Activated naive CD4-positive, alpha-beta T cell treated with anti-CD3 and anti-CD28 coated beads, Interleukin-2, amount 50 U/mL, for 24 hours (primary cell): ENCODE data around the gene SZT2.

Source experiments
- H3K27ac Mint-ChIP-seq: one replicate; pipeline ENCODE4 v1.8.0; 2021; ENCODE audit warnings: mild to moderate bottlenecking, mixed read lengths
- H3K27me3 Mint-ChIP-seq: one replicate; pipeline ENCODE4 v1.8.0; 2021; ENCODE audit warnings: mixed read lengths
- H3K36me3 Mint-ChIP-seq: one replicate; pipeline ENCODE4 v1.8.0; 2021; ENCODE audit warnings: mixed read lengths
- H3K4me1 Mint-ChIP-seq: one replicate; pipeline ENCODE4 v1.8.0; 2021; ENCODE audit warnings: mixed read lengths
- H3K4me3 Mint-ChIP-seq: one replicate; pipeline ENCODE4 v1.8.0; 2021; ENCODE audit warnings: mild to moderate bottlenecking, mixed read lengths
- H3K9me3 Mint-ChIP-seq: one replicate; pipeline ENCODE4 v1.8.0; 2021; ENCODE audit warnings: mixed read lengths

Gene SZT2

DNA sequence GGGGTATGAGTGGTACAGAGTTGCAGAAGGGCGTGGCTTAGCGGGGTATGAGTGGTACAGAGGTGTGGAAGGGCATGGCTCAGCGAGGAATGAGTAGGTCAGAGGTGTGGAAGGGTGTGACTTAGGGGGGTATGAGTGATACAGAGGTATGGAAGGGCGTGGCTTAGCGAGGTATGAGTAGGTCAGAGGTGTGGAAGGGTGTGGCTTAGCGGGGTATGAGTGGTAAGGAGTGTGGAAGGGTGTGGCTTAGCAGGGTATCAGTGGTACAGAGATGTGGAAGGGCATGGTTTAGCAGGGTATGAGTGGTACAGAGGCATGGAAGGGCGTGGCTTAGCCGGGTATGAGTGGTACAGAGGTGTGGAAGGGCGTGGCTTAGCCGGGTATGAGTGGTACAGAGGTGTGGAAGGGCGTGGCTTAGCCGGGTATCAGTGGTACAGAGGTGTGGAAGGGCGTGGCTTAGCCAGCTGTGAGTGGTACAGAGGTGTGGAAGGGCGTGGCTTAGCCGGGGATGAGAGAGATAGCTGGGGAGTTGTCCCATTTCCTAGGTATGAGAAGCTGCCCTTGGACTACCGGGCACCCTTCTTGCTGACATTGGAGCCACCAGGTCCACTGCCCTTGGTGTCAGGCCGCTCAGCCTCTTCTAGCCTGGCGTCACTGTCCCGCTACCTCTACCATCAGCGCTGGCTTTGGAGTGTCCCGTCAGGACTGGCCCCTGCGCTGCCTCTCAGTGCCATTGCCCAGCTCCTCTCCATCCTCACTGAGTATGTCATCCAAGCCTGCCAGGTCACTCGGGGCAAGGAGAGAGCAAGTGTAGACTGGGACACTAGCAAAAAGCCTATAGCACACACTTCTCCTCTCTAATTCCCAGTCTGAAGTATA, 34.2 kb downstream of the SZT2 start:
- Mint-ChIP-seq H3K4me3 (no peak overlapping the region), H3K27me3 (no peaks in the 10 kb centered on the region), H3K9me3 (no peaks in the 10 kb centered on the region), H3K27ac (peak overlapping the region; percentile 19), H3K36me3 (peaks cover 11% of the 10 kb centered on the region), H3K4me1 (peaks cover 6% of the 10 kb centered on the region)

DNA sequence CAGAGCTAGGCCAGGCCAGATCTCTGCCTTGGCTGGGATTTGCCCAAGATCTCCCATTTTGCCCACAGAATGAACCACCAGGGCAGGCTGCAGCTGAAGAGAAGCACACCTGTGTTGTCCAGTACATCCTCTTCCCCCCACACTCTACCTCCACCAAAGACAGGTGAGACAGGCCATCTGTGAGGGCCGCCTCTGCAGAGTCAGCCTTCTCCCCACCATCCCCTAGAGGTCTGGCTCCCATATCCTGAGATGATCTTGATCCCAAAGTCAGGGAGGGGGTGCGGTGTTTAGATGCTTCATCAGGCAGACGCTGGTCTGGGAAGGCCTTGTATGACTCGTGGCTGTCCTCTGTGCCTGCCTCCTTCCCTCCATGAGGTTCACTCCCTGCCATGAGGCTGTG, 35.3 kb downstream of the SZT2 start:
- Mint-ChIP-seq H3K9me3 (no peaks in the 10 kb centered on the region), H3K27me3 (no peaks in the 10 kb centered on the region), H3K36me3 (peaks cover 11% of the 10 kb centered on the region), H3K4me3 (no peak overlapping the region), H3K27ac (no peak overlapping the region), H3K4me1 (peaks cover 6% of the 10 kb centered on the region)

DNA sequence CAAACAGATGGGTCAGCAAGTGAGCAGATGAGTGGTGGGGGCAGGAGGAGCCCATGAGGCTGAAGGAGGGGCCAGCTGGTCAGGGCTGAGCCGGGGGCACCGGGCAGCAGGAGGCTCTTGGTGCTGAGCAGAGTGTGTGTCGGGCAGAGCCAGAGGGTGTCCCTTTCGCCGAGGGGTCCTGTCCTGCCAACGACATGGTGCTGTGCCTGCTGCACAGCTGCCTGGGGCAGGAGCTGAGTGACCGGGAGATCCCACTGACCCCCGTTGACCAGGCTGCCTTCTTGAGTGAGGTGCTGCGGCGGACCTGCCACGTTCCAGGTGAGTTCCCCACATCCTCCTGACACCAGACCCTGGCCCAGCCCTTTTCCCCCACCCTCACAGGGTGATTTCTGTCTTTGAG, 36.5 kb downstream of the SZT2 start:
- Mint-ChIP-seq H3K4me1 (peaks cover 6% of the 10 kb centered on the region), H3K27ac (no peak overlapping the region), H3K4me3 (no peak overlapping the region), H3K9me3 (no peaks in the 10 kb centered on the region), H3K27me3 (no peaks in the 10 kb centered on the region), H3K36me3 (peaks cover 9% of the 10 kb centered on the region)

DNA sequence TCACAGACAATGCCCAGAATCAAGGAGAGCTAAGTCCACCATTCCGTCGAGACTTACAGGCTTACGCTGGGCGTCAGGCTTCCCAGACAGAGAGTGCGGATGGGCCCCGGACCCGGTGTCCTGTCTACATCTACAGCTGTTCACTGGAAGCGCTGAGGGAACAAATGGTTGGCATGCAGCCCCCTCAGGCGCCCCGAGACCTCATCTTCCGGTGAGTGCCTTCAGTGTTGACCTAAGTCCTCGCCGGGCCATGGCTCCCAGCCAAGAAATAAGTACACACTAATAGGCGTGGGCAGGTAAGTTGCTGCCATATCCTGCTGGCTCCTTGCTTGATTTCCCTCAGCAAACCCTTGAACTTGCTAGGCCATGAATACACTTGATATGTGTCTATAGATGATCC, 37.8 kb downstream of the SZT2 start:
- no peak overlapping the region for H3K27ac Mint-ChIP-seq
- H3K4me3 Mint-ChIP-seq = no peak overlapping the region
- peaks cover 9% of the 10 kb centered on the region for H3K36me3 Mint-ChIP-seq
- H3K9me3 Mint-ChIP-seq = no peaks in the 10 kb centered on the region
- H3K27me3 Mint-ChIP-seq = no peaks in the 10 kb centered on the region
- peaks cover 6% of the 10 kb centered on the region for H3K4me1 Mint-ChIP-seq

DNA sequence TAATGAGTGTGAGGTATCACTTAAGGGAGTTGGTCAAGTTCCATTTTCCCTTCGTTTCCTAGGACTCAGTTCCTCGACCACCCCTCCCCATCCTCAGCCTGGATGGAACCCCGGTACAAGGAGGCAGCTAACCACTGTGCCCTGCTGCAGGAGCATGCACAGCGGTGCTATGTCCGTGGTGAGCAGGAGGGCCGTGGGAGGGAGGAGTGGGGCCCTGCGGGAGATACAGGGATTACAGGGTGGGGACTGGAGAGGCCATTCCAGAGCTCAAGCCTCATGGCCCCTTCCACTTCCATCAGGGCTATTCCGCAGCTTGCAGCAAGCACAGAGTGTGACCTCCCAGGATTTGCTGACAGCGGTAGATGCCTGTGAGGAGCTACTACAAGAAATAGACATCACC, 38.2 kb downstream of the SZT2 start:
- Mint-ChIP-seq H3K4me1 (peaks cover 6% of the 10 kb centered on the region), H3K9me3 (no peaks in the 10 kb centered on the region), H3K27ac (no peak overlapping the region), H3K4me3 (no peak overlapping the region), H3K27me3 (no peaks in the 10 kb centered on the region), H3K36me3 (peaks cover 9% of the 10 kb centered on the region)

DNA sequence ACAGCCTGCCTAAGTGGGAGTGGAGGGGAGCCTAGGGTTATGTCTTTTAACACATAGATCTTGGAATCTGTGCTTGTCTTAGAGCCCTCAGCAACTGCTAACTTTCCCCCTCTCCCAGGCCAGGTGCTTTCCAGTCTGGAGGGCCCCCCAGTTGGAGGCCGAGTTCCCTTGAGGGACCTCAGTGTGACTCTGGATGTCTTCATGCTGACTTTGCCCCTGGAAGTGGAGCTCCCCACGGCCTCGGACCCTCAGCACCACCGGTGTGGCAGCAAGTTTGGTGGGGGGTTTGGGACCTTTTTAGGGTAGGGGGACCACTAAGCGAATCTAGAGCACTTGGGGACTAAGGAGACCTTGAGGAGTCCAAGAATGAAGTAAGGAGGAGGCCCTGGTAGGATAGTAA, 41.1 kb downstream of the SZT2 start:
- H3K4me3 Mint-ChIP-seq = no peak overlapping the region
- H3K27ac Mint-ChIP-seq = no peak overlapping the region
- H3K36me3 Mint-ChIP-seq = peaks cover 8% of the 10 kb centered on the region
- no peaks in the 10 kb centered on the region for H3K4me1 Mint-ChIP-seq
- no peaks in the 10 kb centered on the region for H3K9me3 Mint-ChIP-seq
- no peaks in the 10 kb centered on the region for H3K27me3 Mint-ChIP-seq

DNA sequence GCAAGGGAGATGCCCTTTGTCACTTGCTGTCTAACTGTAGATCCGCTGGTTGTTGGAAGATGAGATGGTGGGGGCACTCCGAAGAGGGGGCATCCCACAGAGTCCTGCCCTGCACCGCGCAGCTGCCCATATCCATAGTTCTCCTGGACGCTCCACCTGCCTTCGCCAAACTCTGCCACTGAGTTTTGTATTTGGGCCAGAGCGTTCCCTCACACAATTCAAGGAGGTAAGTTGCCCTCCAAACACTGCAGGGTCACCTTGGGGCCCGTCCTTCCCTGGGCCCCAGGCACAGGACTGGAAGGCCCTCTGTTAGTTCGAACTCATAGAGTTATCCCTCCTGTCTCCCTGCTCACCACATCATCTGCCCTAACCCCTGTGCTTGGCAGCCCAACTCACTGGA, 42.0 kb downstream of the SZT2 start:
- Mint-ChIP-seq H3K27ac (no peak overlapping the region), H3K36me3 (peaks cover 7% of the 10 kb centered on the region), H3K27me3 (no peaks in the 10 kb centered on the region), H3K4me1 (no peaks in the 10 kb centered on the region), H3K4me3 (no peak overlapping the region), H3K9me3 (no peaks in the 10 kb centered on the region)

DNA sequence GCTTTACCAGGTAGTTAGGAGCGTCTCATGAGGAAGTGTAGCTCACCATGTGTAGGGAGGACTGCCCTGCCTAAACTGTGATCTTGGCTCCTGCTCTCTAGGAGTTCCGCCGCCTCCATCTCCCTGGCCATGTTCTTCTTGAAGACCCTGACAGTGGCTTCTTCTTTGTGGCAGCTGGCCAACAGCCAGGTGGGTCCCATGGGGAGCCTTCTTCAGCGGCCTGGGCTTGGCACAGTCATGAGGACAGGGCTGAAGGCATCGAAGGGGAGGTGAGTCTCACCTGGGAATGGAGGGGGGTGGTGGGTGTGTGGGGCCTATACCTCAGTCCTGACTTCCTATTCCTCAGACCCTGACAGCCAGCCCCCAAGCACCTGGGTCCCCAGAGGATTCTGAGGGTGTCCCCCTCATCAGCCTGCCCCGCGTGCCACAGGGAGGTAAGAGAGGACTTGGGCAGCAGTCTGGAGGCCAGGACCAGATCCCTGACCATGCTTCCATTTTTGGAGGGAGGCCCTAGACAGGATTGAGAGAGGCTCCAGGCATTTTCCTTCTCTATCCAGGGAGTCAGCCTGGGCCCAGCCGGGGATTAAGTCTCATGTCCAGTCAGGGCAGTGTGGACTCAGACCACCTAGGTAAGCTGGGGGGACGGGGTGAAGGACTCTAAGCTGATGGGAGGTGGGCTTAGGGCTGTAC, 42.6 kb downstream of the SZT2 start:
- no peak overlapping the region for H3K4me3 Mint-ChIP-seq
- no peaks in the 10 kb centered on the region for H3K9me3 Mint-ChIP-seq
- H3K27ac Mint-ChIP-seq = no peak overlapping the region
- no peaks in the 10 kb centered on the region for H3K27me3 Mint-ChIP-seq
- H3K36me3 Mint-ChIP-seq = peaks cover 6% of the 10 kb centered on the region
- H3K4me1 Mint-ChIP-seq = no peaks in the 10 kb centered on the region

DNA sequence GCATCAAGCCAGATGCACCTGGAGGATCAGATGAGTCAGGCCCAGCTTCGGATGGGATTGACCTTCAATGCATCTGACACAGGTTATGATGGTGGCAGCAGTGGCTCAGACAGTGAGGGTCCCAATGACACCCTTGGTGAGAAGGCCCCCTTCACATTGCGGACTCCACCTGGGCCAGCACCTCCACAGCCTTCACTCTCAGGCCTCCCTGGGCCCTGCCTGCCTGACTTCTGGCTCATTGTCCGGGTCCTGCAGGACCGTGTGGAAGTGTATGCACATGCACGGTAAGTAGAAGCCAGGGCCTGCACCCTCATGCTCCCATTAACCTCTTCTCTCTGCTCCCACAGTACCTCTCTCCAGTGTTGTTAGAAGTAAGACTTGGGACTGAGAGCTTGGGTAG, 43.2 kb downstream of the SZT2 start:
- Mint-ChIP-seq H3K27ac (no peak overlapping the region), H3K36me3 (peaks cover 6% of the 10 kb centered on the region), H3K9me3 (no peaks in the 10 kb centered on the region), H3K4me3 (no peak overlapping the region), H3K4me1 (no peaks in the 10 kb centered on the region), H3K27me3 (no peaks in the 10 kb centered on the region)

DNA sequence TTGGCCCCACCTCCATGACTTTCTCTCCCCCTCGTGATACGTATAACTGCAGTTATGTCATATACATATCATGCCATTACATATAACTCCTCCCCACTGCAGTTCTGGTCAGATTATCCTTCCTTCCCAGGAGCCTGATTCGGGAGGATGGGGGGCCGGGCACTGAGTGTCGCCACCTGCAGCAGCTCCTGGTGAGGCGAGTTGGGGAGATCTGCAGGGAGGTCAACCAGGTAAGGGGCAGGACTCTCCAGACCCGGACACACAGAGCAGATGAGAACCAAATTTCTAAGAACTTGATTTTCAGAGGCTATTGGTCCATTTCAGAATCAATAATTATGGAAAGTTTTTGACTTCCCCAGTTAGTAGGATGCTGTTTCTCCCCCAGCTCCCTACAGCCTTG, 44.6 kb downstream of the SZT2 start:
- H3K4me3 Mint-ChIP-seq = no peak overlapping the region
- H3K9me3 Mint-ChIP-seq = no peaks in the 10 kb centered on the region
- no peaks in the 10 kb centered on the region for H3K4me1 Mint-ChIP-seq
- H3K27ac Mint-ChIP-seq = no peak overlapping the region
- H3K27me3 Mint-ChIP-seq = no peaks in the 10 kb centered on the region
- H3K36me3 Mint-ChIP-seq = peaks cover 4% of the 10 kb centered on the region

DNA sequence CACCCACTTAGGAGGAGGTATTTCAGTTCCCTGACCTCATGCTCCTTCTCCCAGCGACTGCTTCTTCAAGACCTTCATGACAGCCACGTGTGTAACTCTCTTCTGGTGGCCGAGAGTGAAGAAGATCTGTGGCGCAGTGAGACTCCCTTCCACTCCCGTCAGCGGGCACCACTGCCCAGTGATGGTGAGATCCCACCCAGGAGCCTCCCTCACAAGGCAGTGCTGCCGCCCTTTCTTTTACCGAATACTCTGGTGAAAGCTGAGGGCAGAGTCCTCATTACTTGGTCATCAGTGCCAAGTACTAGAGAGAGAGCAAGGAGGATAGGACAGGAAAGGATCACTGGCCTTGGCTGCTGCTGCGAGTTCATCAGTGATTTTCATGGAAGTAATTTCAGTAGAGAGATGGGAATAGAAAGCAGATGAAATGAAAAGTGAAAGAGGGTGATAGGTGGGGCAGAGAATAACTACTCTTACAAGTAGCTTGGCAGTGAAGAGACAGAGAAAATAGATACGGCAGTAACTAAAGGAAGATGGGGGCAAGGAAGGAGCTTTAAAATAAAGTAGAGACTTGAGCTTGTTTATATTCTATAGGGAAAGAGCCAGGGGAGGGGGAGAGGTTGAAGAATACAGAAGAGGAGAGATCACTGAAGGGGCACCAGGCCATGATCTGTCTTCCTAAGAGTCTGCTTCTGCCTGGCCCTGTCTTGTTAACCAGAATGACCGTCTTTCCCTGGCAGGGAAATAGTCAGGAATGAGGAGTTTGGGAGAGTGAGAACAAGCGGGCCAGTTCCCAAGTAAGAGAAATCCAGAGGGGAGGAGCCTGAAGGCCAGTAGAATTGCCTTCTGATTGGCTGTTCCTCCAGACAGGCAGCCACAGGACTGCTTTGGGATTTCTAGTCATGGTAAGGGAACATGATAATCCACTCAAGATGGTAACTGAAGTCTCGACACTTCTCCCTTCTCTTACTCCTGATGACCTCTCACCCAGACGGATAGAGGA, 45.7 kb downstream of the SZT2 start:
- no peaks in the 10 kb centered on the region for H3K9me3 Mint-ChIP-seq
- peak overlapping the region; percentile 53 for H3K27ac Mint-ChIP-seq
- peaks cover 4% of the 10 kb centered on the region for H3K36me3 Mint-ChIP-seq
- no peak overlapping the region for H3K4me3 Mint-ChIP-seq
- H3K27me3 Mint-ChIP-seq = no peaks in the 10 kb centered on the region
- no peaks in the 10 kb centered on the region for H3K4me1 Mint-ChIP-seq

DNA sequence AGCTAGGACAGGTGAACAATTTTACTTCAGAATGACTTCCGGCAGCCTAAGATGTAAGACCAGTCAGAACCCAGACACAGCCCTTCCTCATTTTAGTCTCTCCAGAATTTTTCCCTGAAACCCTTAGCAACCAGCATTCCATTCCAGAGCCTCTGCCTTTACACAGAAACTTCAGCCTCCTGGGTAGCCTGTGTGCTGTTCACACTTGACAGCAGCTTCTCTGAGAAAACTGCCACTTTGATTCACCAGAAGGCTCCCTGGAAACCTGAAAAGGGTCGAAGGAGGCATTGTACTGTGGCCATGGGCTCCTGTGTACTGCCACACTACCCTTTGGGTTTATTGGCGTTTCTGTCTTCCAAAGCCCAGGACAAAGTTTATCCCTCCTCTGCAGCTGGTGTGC, 46.7 kb downstream of the SZT2 start:
- Mint-ChIP-seq H3K27ac (no peak overlapping the region), H3K4me3 (no peak overlapping the region), H3K9me3 (no peaks in the 10 kb centered on the region), H3K4me1 (no peaks in the 10 kb centered on the region), H3K27me3 (no peaks in the 10 kb centered on the region), H3K36me3 (peaks cover 4% of the 10 kb centered on the region)

DNA sequence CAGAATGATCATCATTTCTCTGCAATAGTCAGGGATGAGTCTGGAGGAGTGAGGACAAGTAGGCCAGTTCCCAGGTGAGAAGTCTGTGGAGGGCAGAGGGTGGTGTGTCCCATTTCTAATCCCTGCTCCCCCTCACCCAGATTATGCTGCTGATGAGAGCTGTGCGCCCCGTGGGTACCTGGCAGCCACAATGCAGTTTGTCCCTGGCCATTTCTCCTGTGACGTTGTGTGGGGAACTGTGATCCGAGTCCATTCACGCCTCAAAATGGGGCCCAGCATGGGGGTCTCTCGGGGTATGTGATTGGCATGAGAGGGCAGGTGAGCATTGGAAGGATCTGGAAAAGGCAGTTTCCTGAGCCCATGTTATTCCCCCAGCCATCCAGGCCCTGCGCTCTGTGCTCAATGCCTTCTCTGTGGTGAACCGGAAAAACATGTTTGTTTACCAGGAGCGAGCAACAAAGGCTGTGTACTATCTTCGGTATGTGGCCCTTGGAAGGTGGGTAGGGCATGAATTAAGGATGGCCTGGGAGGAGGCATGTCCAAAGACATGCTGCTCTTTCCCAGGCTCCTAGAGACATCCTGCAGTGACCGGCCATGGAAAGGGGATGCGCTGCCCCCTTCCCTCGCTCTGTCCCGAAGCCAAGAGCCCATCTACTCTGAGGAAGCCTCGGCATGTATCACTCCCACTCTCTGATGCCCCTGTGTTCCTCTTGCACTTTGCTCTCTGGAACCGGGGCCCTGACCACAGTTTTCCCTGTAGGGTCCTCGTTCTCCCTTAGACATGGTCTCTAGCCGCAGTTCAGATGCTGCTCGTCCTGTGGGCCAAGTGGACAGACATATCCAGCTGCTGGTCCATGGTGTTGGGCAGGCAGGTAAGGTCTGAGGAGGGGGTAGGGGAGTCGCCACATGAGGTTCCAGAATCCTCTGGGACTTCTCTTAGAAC, 47.6 kb downstream of the SZT2 start:
- H3K27me3 Mint-ChIP-seq = no peaks in the 10 kb centered on the region
- H3K36me3 Mint-ChIP-seq = peaks cover 4% of the 10 kb centered on the region
- no peaks in the 10 kb centered on the region for H3K4me1 Mint-ChIP-seq
- no peak overlapping the region for H3K4me3 Mint-ChIP-seq
- no peak overlapping the region for H3K27ac Mint-ChIP-seq
- H3K9me3 Mint-ChIP-seq = no peaks in the 10 kb centered on the region

DNA sequence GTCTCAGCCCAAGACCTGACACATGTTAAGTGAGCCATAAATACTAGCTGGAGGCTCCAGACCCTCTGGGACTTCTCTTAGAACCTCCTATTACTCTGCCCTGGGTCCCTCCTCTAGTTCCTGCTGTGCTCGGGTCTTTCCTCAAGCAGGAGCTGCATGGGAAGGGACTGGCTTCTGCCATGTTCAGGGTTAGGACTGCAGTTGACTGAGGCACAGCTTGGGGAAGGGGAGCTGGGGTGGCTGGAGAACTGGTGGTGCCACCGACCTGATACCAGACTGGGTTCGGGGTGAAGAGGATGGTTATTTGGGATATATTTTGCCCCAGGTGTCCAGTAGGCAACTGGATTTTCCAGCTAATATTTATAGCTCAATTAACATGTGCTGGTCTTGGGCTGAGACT, 48.3 kb downstream of the SZT2 start:
- H3K9me3 Mint-ChIP-seq = no peaks in the 10 kb centered on the region
- H3K27me3 Mint-ChIP-seq = no peaks in the 10 kb centered on the region
- H3K27ac Mint-ChIP-seq = no peak overlapping the region
- no peak overlapping the region for H3K4me3 Mint-ChIP-seq
- peaks cover 4% of the 10 kb centered on the region for H3K36me3 Mint-ChIP-seq
- no peaks in the 10 kb centered on the region for H3K4me1 Mint-ChIP-seq

DNA sequence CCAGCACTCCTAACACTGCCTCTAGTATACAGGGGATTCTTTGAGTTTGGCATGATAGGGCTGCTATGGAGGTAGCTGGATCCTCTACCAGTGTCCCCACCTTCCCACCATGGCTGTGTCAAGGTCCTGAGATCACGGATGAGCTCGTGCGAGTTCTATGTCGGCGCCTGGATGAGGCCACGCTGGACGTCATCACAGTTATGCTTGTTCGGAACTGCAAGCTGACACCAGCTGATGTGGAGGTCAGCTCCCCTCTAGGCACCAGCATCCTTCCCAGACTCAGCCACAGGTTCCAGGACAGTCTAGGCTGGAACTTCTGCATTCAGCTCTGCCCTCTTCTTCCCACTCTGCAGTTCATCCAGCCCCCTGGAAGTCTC, 48.9 kb downstream of the SZT2 start:
- Mint-ChIP-seq H3K4me3 (no peak overlapping the region), H3K27ac (no peak overlapping the region)

More for the DNA sequence above, 48.9 kb downstream of the SZT2 start:
- H3K9me3 Mint-ChIP-seq = no peaks in the 10 kb centered on the region
- H3K4me1 Mint-ChIP-seq = no peaks in the 10 kb centered on the region
- H3K36me3 Mint-ChIP-seq = peaks cover 2% of the 10 kb centered on the region
- no peaks in the 10 kb centered on the region for H3K27me3 Mint-ChIP-seq
